GM12878 (cell line): ENCODE measurements around the gene DDX23. TPM values are rescaled to one million over a fixed set of nuclear protein-coding genes. Genes with fewer than 3 reads are reported as not detected.

ENCODE experiments used
- ATF7 ChIP-seq: fragments of 450-650 bp; IDR thresholded peaks from 2 replicates; pipeline ENCODE4 v1.6.1; 2016; ENCODE audit warnings: low read depth, mild to moderate bottlenecking
- CREM ChIP-seq: IDR thresholded peaks from 2 replicates; pipeline ENCODE4 v1.6.1; 2014; ENCODE audit warnings: antibody characterized with exemption, low read depth
- GATAD2B ChIP-seq: fragments of 450-650 bp; conservative IDR thresholded peaks from 2 replicates; pipeline ENCODE4 v1.6.1; 2017; ENCODE audit warnings: low read depth, mild to moderate bottlenecking, moderate library complexity
- IKZF1 ChIP-seq: fragments of 450-650 bp; conservative IDR thresholded peaks from 2 replicates; pipeline ENCODE4 v1.6.1; 2017; ENCODE audit warnings: antibody characterized with exemption, mild to moderate bottlenecking
- JUNB ChIP-seq: IDR thresholded peaks from 2 replicates; pipeline ENCODE4 v1.6.1; 2016; ENCODE audit warnings: antibody characterized with exemption, mild to moderate bottlenecking
- NFXL1 ChIP-seq: fragments of 450-650 bp; IDR thresholded peaks from 2 replicates; pipeline ENCODE4 v1.6.1; 2017; ENCODE audit warnings: antibody characterized with exemption, mild to moderate bottlenecking, borderline replicate concordance
- NR2F1 ChIP-seq: fragments of 450-650 bp; conservative IDR thresholded peaks from 2 replicates; pipeline ENCODE4 v1.6.1; 2017; ENCODE audit warnings: mild to moderate bottlenecking
- SUZ12 ChIP-seq: fragments of 200-600 bp; sonication (generic); IDR thresholded peaks from one replicate; pipeline ENCODE4 v1.6.1; 2018; ENCODE audit warnings: antibody characterized with exemption, mild to moderate bottlenecking; ENCODE audit not compliant: unreplicated experiment
- TCF3 ChIP-seq: IDR thresholded peaks from 2 replicates; pipeline ENCODE4 v1.6.1; 2012; ENCODE audit warnings: low read depth, mild to moderate bottlenecking, low read length, borderline replicate concordance; ENCODE audit not compliant: insufficient read depth
- ZNF207 ChIP-seq: fragments of 450-650 bp; IDR thresholded peaks from 2 replicates; pipeline ENCODE4 v1.6.1; 2014; ENCODE audit warnings: antibody characterized with exemption, mild to moderate bottlenecking, borderline replicate concordance
- ZNF217 ChIP-seq: fragments of 450-650 bp; IDR thresholded peaks from 2 replicates; pipeline ENCODE4 v1.6.1; 2017; ENCODE audit warnings: antibody characterized with exemption, mild to moderate bottlenecking
- polyA plus RNA-seq, 11 experiments: library from polyadenylated mRNA; depleted of rRNA in 4 of 11; unstranded in 6 of 11; stranded (reverse) in 5 of 11; fragments of >200 nt; fragmentation: Nextera tagmentation in 4 of 11; fragmentation: Illumina TruSeq in 1 of 11; extraction: Ambion mirVana in 4 of 11; extraction: Trizol in 1 of 11; gene quantifications; 1 replicate in 1 of 11; 2 replicates in 10 of 11; pipeline versions ENCODE4 v1.2.1 to v1.2.3, GENCODE V29; 2011 to 2016; ENCODE audit warnings: inconsistent platforms in 2 of 11, missing spikeins in 2 of 11, low read depth in 1 of 11
- total RNA-seq, 4 experiments: library from RNA; depleted of rRNA in 3 of 4; stranded (reverse); fragments of >200 nt in 3 of 4; fragmentation: Illumina TruSeq in 1 of 4; extraction: Trizol in 1 of 4; gene quantifications; 2 replicates each; pipeline versions ENCODE4 v1.2.1 to v1.2.3, GENCODE V29; 2013 to 2021
- TF ChIP-seq, protein P1 (sequence below): fragments of 150-350 bp; IDR thresholded peaks from 2 replicates; pipeline ENCODE4 v1.6.1; 2014; ENCODE audit warnings: mild to moderate bottlenecking, low read depth, low read length
- TF ChIP-seq, protein P2 (sequence below): IDR thresholded peaks from 2 replicates; pipeline ENCODE4 v1.6.1; 2012; ENCODE audit warnings: low read length, inconsistent platforms
- TF ChIP-seq, protein P3 (sequence below): fragments of 450-650 bp; IDR thresholded peaks from 2 replicates; pipeline ENCODE4 v1.6.1; 2017; ENCODE audit warnings: mild to moderate bottlenecking, moderate library complexity
- TF ChIP-seq, protein P4 (sequence below): IDR thresholded peaks from 2 replicates; pipeline ENCODE4 v1.6.1; 2012; ENCODE audit warnings: low read depth, low read length, improper control_type of control experiment
- TF ChIP-seq, protein P5 (sequence below): IDR thresholded peaks from 2 replicates; pipeline ENCODE4 v1.6.1; 2011; ENCODE audit warnings: borderline replicate concordance, low read depth, mild to moderate bottlenecking, moderate library complexity, low read length; ENCODE audit not compliant: insufficient read depth, poor library complexity, severe bottlenecking

The DDX23 gene
- total and polyA plus RNA-seq, 10 of the 15 experiments (the other 5 are each of a cell fraction or from before 2014, with no cell fraction given), result 25.8 to 107 (median 77.4) TPM

DNA sequence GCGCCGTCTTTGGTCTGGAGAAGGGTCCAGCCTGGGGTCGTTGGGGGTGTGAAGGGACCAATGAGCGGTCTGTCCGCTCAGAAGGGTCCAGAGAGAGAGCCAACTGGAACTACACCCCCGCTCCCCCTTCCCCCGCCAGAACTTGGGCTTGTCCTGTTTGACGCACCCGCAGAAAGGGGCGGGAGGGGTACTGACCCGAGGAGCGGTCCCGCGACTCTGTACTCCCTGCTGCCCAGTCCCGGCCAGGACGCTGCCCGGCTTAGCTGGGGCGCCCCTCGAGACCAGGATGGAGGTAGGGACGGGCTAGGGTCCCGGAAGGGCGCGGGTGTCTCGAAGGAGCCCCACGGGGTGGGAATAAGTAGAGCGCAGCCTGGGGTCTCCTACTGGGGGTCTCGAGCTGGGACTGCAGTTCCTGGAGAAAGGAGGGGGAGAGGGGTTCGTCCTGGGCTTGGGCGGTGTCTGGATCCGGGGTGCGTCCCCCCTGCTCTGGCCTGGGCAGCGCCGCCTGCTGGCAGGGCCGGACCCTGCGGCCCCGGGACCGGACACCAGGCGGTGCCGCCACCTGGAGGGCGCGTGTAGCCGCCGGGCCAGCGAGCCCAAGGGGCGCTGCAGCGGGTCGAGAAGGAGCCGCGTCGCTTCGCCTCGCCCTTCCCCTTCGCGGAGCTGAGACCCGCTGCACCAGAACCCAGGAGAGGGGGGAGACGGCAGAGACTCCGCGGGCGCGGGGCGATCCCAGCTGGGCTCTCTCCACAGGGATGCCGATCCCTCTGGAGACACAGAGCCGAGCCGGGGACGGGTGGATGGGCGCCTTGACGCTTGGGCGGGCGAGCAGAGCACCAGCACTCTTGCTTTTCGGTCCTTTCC is 37.5 kb downstream of the DDX23 start (continued):
- TF ChIP-seq, protein P1, sequence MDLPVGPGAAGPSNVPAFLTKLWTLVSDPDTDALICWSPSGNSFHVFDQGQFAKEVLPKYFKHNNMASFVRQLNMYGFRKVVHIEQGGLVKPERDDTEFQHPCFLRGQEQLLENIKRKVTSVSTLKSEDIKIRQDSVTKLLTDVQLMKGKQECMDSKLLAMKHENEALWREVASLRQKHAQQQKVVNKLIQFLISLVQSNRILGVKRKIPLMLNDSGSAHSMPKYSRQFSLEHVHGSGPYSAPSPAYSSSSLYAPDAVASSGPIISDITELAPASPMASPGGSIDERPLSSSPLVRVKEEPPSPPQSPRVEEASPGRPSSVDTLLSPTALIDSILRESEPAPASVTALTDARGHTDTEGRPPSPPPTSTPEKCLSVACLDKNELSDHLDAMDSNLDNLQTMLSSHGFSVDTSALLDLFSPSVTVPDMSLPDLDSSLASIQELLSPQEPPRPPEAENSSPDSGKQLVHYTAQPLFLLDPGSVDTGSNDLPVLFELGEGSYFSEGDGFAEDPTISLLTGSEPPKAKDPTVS, result no peak
- TF ChIP-seq ZNF207, result peak; percentile 84; the same call in 1 of the 2 replicates
- TF ChIP-seq, protein P2, sequence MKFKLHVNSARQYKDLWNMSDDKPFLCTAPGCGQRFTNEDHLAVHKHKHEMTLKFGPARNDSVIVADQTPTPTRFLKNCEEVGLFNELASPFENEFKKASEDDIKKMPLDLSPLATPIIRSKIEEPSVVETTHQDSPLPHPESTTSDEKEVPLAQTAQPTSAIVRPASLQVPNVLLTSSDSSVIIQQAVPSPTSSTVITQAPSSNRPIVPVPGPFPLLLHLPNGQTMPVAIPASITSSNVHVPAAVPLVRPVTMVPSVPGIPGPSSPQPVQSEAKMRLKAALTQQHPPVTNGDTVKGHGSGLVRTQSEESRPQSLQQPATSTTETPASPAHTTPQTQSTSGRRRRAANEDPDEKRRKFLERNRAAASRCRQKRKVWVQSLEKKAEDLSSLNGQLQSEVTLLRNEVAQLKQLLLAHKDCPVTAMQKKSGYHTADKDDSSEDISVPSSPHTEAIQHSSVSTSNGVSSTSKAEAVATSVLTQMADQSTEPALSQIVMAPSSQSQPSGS, result no peak
- TF ChIP-seq, protein P3, sequence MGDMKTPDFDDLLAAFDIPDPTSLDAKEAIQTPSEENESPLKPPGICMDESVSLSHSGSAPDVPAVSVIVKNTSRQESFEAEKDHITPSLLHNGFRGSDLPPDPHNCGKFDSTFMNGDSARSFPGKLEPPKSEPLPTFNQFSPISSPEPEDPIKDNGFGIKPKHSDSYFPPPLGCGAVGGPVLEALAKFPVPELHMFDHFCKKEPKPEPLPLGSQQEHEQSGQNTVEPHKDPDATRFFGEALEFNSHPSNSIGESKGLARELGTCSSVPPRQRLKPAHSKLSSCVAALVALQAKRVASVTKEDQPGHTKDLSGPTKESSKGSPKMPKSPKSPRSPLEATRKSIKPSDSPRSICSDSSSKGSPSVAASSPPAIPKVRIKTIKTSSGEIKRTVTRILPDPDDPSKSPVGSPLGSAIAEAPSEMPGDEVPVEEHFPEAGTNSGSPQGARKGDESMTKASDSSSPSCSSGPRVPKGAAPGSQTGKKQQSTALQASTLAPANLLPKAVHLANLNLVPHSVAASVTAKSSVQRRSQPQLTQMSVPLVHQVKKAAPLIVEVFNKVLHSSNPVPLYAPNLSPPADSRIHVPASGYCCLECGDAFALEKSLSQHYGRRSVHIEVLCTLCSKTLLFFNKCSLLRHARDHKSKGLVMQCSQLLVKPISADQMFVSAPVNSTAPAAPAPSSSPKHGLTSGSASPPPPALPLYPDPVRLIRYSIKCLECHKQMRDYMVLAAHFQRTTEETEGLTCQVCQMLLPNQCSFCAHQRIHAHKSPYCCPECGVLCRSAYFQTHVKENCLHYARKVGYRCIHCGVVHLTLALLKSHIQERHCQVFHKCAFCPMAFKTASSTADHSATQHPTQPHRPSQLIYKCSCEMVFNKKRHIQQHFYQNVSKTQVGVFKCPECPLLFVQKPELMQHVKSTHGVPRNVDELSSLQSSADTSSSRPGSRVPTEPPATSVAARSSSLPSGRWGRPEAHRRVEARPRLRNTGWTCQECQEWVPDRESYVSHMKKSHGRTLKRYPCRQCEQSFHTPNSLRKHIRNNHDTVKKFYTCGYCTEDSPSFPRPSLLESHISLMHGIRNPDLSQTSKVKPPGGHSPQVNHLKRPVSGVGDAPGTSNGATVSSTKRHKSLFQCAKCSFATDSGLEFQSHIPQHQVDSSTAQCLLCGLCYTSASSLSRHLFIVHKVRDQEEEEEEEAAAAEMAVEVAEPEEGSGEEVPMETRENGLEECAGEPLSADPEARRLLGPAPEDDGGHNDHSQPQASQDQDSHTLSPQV, result peak; percentile 96
- TF ChIP-seq NFXL1, result no peak
- TF ChIP-seq, protein P4, sequence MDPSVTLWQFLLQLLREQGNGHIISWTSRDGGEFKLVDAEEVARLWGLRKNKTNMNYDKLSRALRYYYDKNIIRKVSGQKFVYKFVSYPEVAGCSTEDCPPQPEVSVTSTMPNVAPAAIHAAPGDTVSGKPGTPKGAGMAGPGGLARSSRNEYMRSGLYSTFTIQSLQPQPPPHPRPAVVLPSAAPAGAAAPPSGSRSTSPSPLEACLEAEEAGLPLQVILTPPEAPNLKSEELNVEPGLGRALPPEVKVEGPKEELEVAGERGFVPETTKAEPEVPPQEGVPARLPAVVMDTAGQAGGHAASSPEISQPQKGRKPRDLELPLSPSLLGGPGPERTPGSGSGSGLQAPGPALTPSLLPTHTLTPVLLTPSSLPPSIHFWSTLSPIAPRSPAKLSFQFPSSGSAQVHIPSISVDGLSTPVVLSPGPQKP, result peak; percentile 26; the same call in 1 of the 2 replicates
- peak; percentile 63 for TF ChIP-seq NR2F1
- peak; percentile 84 for TF ChIP-seq TCF3
- no peak for TF ChIP-seq CREM
- no peak for TF ChIP-seq ZNF217
- peak; percentile 85 for TF ChIP-seq IKZF1
- TF ChIP-seq SUZ12, result no peak
- TF ChIP-seq, protein P5, sequence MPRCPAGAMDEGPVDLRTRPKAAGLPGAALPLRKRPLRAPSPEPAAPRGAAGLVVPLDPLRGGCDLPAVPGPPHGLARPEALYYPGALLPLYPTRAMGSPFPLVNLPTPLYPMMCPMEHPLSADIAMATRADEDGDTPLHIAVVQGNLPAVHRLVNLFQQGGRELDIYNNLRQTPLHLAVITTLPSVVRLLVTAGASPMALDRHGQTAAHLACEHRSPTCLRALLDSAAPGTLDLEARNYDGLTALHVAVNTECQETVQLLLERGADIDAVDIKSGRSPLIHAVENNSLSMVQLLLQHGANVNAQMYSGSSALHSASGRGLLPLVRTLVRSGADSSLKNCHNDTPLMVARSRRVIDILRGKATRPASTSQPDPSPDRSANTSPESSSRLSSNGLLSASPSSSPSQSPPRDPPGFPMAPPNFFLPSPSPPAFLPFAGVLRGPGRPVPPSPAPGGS, result no peak
- 0 out of 2 replicates have a peak, but pooled peaks have one; percentile 9 for TF ChIP-seq ATF7
- TF ChIP-seq JUNB, result no peak
- TF ChIP-seq GATAD2B, result peak; percentile 92
